Vagina (tissue), 2 donors: Measurements from ENCODE around the gene BCAS4.

Experiments
- CTCF ChIP-seq, 3 experiments: fragments of 450-650 bp in 2 of 3; fragments of 200-600 bp in 1 of 3; sonication (generic) in 1 of 3; IDR thresholded peaks; one replicate each; pipeline ENCODE4 v1.5.1; 2017 to 2019; ENCODE audit warnings: antibody characterized with exemption in 3 of 3, mild to moderate bottlenecking in 2 of 3, moderate library complexity in 2 of 3
- POLR2A ChIP-seq, 2 donors: fragments of 450-650 bp; IDR thresholded peaks; one replicate each; pipeline ENCODE4 v1.6.1; 2017; ENCODE audit warnings: antibody characterized with exemption in 2 of 2, mild to moderate bottlenecking in 2 of 2, moderate library complexity in 2 of 2

GRCh38 chr20:50787181-50787580 is 7.7 kb upstream of the BCAS4 start:
- no peak for TF ChIP-seq POLR2A (IDR thresholded peaks at IDR 0.05)
- TF ChIP-seq CTCF (IDR thresholded peaks at IDR 0.05) = no peak
